GM12878 (cell line): ENCODE results near the gene DHX40. TPM values are rescaled to one million over a fixed set of nuclear protein-coding genes. Genes with fewer than 3 reads are reported as not detected.
"Not testable (repeated sequence)": the region's sequence is repeated elsewhere in the genome, so short reads cannot be mapped to it uniquely, and the experiment has no call there.

Experiments used
- ATAC-seq: fragments of 200-7000 bp; cut with Tn5 transposase; 3 replicates; pipeline ENCODE4 v1.9.1; 2020; ENCODE audit warnings: mild to moderate bottlenecking, moderate library complexity
- BruUV-seq: library from RNA; stranded (reverse); fragments of 400-500 nt; replicated peaks from 2 replicates; lab custom pipeline; 2021; lab: Mats Ljungman, UMichigan
- CTCF ChIA-PET: fragments of 300-600 bp; sonication (Branson Sonifier 250); formaldehyde crosslinking; extraction: SDS; loops from one replicate; lab custom pipeline; 2021; ENCODE audit warnings: inconsistent platforms; lab: Yijun Ruan, JAX
- POLR2A ChIA-PET: fragments of 350-600 bp; formaldehyde crosslinking; extraction: SDS; loops from one replicate; lab custom pipeline; 2021; ENCODE audit warnings: inconsistent platforms; lab: Charles Lee
- RAD21 ChIA-PET: fragments of 300-600 bp; sonication (Branson Sonifier 250); formaldehyde crosslinking; loops from one replicate; lab custom pipeline; 2023; ENCODE audit warnings: antibody characterized with exemption; ENCODE audit not compliant: unreplicated experiment; lab: Charles Lee
- SMC1A ChIA-PET: fragments of 300-600 bp; sonication (Branson Sonifier 250); formaldehyde crosslinking; loops from one replicate; lab custom pipeline; 2023; ENCODE audit not compliant: unreplicated experiment, uncharacterized antibody; lab: Charles Lee
- DNase-seq: peaks from one replicate; pipeline ENCODE4 v3.0.0-alpha.2; 2011; ENCODE audit warnings: low read depth, low spot score
- FAIRE-seq: peaks from 3 replicates; lab custom pipeline; 2011; peaks lifted over from hg19 to GRCh38; lab: Jason Lieb, UNC
- H2AFZ ChIP-seq: 2 replicates; pipeline ENCODE4 v1.6.0; 2011; ENCODE audit warnings: low read depth, low read length, control low read depth; ENCODE audit not compliant: control insufficient read depth
- H3K27ac ChIP-seq: 2 replicates; pipeline ENCODE4 v1.5.1; 2011; ENCODE audit warnings: control low read depth; ENCODE audit not compliant: control insufficient read depth, insufficient read depth
- H3K27me3 ChIP-seq, 2 experiments: replicated peaks in 1 of 2; 2 replicates each; pipeline versions ENCODE4 v1.6.0 to v1.6.1; 2011; ENCODE audit warnings: low read length in 1 of 2; ENCODE audit not compliant: control insufficient read depth in 2 of 2, insufficient read depth in 2 of 2
- H3K36me3 ChIP-seq, 2 experiments: 2 replicates each; pipeline ENCODE4 v1.5.1; 2011; ENCODE audit warnings: low read length in 1 of 2; ENCODE audit not compliant: control insufficient read depth in 2 of 2, insufficient read depth in 2 of 2
- H3K4me1 ChIP-seq: 2 replicates; pipeline ENCODE4 v1.6.1; 2011; ENCODE audit warnings: mild to moderate bottlenecking, low read length, moderate library complexity, mixed read lengths; ENCODE audit not compliant: control insufficient read depth, insufficient read depth
- H3K4me2 ChIP-seq: 2 replicates; pipeline ENCODE4 v1.6.0; 2011; ENCODE audit warnings: control low read depth; ENCODE audit not compliant: control insufficient read depth, insufficient read depth
- H3K4me3 ChIP-seq: fragments of 200-600 bp; sonication (generic); 2 replicates; pipeline ENCODE4 v1.5.1; 2016
- H3K79me2 ChIP-seq: 2 replicates; pipeline ENCODE4 v1.6.0; 2011; ENCODE audit warnings: low read length; ENCODE audit not compliant: control insufficient read depth, insufficient read depth
- H3K9ac ChIP-seq: 2 replicates; pipeline ENCODE4 v1.8.0; 2011; ENCODE audit warnings: low read length, control low read depth, mixed read lengths; ENCODE audit not compliant: control insufficient read depth, insufficient read depth
- H3K9me3 ChIP-seq: replicated peaks from 3 replicates; pipeline ENCODE4 v1.5.1; 2011; ENCODE audit warnings: mild to moderate bottlenecking, low read length; ENCODE audit not compliant: control insufficient read depth, insufficient read depth
- H4K20me1 ChIP-seq: 2 replicates; pipeline ENCODE4 v1.6.0; 2011; ENCODE audit not compliant: control insufficient read depth, insufficient read depth
- KDM1A ChIP-seq: fragments of 200-600 bp; sonication (generic); IDR thresholded peaks from 2 replicates; pipeline ENCODE4 v1.6.1; 2016; ENCODE audit warnings: borderline replicate concordance
- PAX5 ChIP-seq: IDR thresholded peaks from 2 replicates; pipeline ENCODE4 v1.6.1; 2011; ENCODE audit warnings: low read depth, low read length, borderline replicate concordance
- WGBS: methylation state at CpG from one replicate; pipeline ENCODE4 v1.1.6; 2016; ENCODE audit warnings: low lambda C conversion rate; ENCODE audit not compliant: insufficient replicate concordance, insufficient coverage; ENCODE audit errors: missing lambda C conversion rate; 5-methylcytosine and 5-hydroxymethylcytosine counted together
- in situ Hi-C: fragments of 300-500 bp; cut with MboI; formaldehyde crosslinking; loops from 9 replicates; pipeline ENCODE4 v1.14.3; 2018; ENCODE audit warnings: mixed read lengths
- intact Hi-C: fragments of 100-400 bp; cut with micrococcal nuclease; formaldehyde crosslinking; loops from one replicate; pipeline ENCODE4 v1.14.2; 2022; ENCODE audit not compliant: unreplicated experiment
- polyA plus RNA-seq, 11 experiments: library from polyadenylated mRNA; depleted of rRNA in 4 of 11; unstranded in 6 of 11; stranded (reverse) in 5 of 11; fragments of >200 nt; fragmentation: Nextera tagmentation in 4 of 11; fragmentation: Illumina TruSeq in 1 of 11; extraction: Ambion mirVana in 4 of 11; extraction: Trizol in 1 of 11; gene quantifications; 1 replicate in 1 of 11; 2 replicates in 10 of 11; pipeline versions ENCODE4 v1.2.1 to v1.2.3, GENCODE V29; 2011 to 2016; ENCODE audit warnings: inconsistent platforms in 2 of 11, missing spikeins in 2 of 11, low read depth in 1 of 11
- total RNA-seq, 4 experiments: library from RNA; depleted of rRNA in 3 of 4; stranded (reverse); fragments of >200 nt in 3 of 4; fragmentation: Illumina TruSeq in 1 of 4; extraction: Trizol in 1 of 4; gene quantifications; 2 replicates each; pipeline versions ENCODE4 v1.2.1 to v1.2.3, GENCODE V29; 2013 to 2021
- TF ChIP-seq, protein P1 (sequence below): fragments of 450-650 bp; IDR thresholded peaks from 2 replicates; pipeline ENCODE4 v1.6.1; 2018; ENCODE audit warnings: borderline replicate concordance, mild to moderate bottlenecking; ENCODE audit not compliant: partially characterized antibody

The DHX40 gene
- total and polyA plus RNA-seq, 10 of the 15 experiments (the other 5 are each of a cell fraction or from before 2014, with no cell fraction given), result 4.8 to 29.2 (median 12.0) TPM

DNA sequence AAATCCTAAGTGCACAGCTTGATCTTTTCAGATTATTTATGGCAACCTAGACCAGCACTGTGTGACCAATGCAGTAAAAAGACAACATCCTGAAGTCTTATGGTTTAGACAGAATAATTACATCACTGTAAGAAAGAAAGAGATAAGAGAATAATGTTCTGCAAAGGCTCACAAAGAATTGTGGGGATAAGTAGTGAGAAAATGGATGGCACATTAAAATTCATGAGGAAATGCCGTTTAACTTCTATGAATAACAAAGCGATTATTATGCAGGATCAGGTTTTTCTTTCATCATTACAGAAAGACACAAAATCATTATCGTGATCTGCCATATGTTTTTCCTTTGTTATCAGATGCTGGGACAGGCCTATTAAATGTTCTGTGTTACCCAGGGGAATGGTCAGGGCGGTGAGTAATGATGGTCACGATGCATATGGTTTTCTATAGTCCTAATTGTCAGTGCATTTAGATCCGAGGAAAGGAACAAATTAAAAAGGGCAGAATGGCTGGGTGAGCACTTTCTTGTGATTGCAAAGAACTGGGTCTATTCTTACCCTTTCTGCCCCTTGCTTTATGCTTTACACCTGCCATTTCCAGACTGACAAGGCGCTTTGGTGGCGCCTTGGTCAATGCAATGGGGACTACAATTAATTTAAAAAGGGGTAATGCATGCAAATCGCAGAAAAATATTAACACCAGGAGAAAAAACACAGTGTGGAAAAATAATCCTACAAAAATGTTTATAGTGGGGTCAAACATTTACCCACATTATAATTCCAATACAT, 18.1 kb upstream of the DHX40 start:
- no peaks in the 10 kb centered on the region for H3K79me2 ChIP-seq
- in situ Hi-C loops (no loop called here), intact Hi-C loops (no loop called here)
- no TSS peak for BruUV-seq
- no peak for DNase-seq
- no peak overlapping the region for H3K27ac ChIP-seq
- H4K20me1 ChIP-seq, result no peaks in the 10 kb centered on the region
- H3K4me3 ChIP-seq, result no peak overlapping the region
- FAIRE-seq, result no peak
- no peak for ATAC-seq
- 57% methylated on average over 9 of the region's 9 CpGs for WGBS
- H3K27me3 ChIP-seq, result no peaks in the 10 kb centered on the region; a peak in 1 of 4 replicates
- no peaks in the 10 kb centered on the region for H3K9me3 ChIP-seq
- RAD21 ChIA-PET, result no interaction called here
- H3K4me2 ChIP-seq, result no peak overlapping the region
- H3K9ac ChIP-seq, result no peak overlapping the region
- TF ChIP-seq PAX5 (no peak), KDM1A (no peak)
- TF ChIP-seq, protein P1, sequence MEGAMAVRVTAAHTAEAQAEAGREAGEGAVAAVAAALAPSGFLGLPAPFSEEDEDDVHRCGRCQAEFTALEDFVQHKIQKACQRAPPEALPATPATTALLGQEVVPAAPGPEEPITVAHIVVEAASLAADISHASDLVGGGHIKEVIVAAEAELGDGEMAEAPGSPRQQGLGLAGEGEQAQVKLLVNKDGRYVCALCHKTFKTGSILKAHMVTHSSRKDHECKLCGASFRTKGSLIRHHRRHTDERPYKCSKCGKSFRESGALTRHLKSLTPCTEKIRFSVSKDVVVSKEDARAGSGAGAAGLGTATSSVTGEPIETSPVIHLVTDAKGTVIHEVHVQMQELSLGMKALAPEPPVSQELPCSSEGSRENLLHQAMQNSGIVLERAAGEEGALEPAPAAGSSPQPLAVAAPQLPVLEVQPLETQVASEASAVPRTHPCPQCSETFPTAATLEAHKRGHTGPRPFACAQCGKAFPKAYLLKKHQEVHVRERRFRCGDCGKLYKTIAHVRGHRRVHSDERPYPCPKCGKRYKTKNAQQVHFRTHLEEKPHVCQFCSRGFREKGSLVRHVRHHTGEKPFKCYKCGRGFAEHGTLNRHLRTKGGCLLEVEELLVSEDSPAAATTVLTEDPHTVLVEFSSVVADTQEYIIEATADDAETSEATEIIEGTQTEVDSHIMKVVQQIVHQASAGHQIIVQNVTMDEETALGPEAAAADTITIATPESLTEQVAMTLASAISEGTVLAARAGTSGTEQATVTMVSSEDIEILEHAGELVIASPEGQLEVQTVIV, result no peak
- no peak overlapping the region for H2AFZ ChIP-seq
- no peaks in the 10 kb centered on the region for H3K36me3 ChIP-seq
- no peaks in the 10 kb centered on the region for H3K4me1 ChIP-seq
- POLR2A ChIA-PET, result no interaction called here
- SMC1A ChIA-PET, result no interaction called here
- CTCF ChIA-PET, result no interaction called here

DNA sequence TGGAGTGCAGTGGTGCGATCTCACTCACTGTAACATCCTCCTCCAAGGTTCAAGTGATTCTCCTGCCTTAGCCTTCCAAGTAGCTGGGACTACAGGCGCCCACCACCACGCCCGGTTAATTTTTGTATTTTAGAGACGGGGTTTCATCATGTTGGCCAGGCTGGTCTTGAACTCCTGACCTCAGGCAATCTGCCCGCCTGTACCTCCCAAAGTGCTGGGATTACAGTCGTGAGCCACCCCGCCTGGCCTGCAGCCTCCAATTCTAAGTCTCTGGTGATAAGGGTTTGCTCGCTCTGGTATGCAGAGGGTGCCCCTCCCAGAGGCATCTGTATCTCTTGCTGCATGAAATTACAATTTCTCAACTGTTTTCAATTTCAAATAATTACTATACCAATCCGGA, 16.4 kb upstream of the DHX40 start:
- H3K79me2 ChIP-seq, in situ Hi-C loops, H2AFZ ChIP-seq, H3K9me3 ChIP-seq, BruUV-seq, H4K20me1 ChIP-seq, H3K36me3 ChIP-seq, FAIRE-seq, POLR2A ChIA-PET, CTCF ChIA-PET, RAD21 ChIA-PET, H3K4me1 ChIP-seq, H3K9ac ChIP-seq, H3K4me2 ChIP-seq, ATAC-seq, DNase-seq, H3K27me3 ChIP-seq, H3K27ac ChIP-seq, H3K4me3 ChIP-seq, intact Hi-C loops: not testable (repeated sequence)
- SMC1A ChIA-PET, result interaction anchor here (1.0 kb wide), 1 partner anchor 85 kb away, joined by 3 read pairs; no protein-coding TSS in a partner anchor
- 81% methylated on average over 9 of the region's 10 CpGs for WGBS
